SW480 (cell line): ENCODE measurements around the gene MAPK12.

Source experiments
- DNase-seq: peaks from one replicate; pipeline ENCODE4 v3.0.0-alpha.2; 2016; ENCODE audit warnings: low spot score

The MAPK12 gene

DNA sequence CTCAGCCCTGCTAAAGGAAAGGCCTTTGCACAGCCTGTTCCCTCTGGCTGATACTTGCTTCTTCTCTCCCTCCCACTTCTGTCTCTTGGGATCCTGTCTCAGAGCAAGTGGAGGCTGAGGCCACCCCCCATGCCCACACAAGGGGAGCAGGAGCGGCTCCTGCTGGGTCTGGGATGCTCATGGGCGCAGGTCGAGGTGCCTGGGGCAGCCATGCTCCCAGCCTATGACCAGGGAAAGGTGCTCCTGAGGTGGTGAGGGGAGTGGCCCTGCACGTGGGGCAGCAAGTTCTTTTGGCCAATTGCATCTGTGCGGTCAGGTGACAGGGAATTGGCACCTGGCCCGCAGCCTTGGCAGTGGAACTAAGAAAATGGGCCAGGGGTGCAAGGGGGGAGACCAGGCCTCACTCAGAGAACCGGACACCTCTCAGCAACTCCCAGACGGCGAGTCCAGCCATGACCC, 7.2 kb upstream of the MAPK12 start:
- DNase-seq = no peak

DNA sequence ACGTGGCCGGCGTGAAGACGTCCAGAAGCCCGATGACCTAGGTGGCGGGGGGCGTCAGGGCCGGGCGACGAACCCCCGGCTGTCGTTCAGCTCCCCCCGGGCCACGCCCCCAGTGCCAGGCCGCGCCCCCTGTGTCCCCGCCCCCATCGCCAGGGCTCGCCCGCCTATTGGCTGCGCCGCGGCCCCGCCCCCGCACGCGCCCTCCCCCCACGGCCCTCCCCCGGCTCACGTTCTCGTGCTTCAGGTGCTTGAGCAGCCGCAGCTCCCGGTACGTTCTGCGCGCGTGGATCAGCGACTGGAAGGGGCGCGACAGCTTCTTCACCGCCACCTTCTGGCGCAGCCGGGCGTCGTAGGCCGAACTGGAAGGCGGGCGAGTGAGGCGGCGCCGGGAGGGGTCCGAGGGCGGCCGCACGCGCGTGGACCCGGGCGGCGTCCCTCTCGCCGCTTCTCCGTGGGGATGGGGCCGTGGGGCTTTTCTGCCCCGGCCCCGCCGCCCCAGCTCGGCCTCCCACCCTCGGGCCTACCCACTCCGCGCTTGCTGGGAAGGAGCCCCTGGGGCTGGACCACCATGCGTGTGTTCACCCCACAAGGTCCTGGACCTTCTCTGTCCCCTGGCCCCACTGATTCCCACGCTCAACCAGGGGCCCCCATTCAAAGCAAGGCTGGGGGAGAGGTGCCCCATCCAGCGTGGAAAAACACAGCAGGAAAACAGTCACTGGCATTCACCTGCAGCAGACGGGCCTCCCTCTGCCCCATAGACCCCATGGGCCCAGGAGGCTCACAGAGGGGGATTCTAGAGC, 6.3 kb upstream of the MAPK12 start:
- no peak for DNase-seq

DNA sequence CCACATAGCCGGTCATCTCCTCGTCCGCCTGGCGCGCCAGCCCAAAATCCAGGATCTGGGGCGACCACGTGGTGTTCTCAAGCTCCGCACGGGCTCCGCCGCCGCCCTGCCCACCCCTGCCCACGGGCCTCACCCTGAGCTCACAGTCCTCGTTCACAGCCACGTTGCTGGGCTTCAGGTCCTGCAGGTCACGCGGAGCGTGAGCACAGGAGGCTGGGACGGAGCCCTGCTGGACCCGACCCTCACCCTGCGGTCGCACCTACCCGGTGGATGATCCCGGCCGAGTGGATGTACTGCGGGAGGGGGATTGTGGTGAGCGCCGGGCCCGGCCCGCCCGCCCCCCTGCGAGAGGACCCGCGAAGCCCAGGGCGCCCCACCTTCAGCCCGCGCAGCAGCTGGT, 5.5 kb upstream of the MAPK12 start:
- DNase-seq = no peak

DNA sequence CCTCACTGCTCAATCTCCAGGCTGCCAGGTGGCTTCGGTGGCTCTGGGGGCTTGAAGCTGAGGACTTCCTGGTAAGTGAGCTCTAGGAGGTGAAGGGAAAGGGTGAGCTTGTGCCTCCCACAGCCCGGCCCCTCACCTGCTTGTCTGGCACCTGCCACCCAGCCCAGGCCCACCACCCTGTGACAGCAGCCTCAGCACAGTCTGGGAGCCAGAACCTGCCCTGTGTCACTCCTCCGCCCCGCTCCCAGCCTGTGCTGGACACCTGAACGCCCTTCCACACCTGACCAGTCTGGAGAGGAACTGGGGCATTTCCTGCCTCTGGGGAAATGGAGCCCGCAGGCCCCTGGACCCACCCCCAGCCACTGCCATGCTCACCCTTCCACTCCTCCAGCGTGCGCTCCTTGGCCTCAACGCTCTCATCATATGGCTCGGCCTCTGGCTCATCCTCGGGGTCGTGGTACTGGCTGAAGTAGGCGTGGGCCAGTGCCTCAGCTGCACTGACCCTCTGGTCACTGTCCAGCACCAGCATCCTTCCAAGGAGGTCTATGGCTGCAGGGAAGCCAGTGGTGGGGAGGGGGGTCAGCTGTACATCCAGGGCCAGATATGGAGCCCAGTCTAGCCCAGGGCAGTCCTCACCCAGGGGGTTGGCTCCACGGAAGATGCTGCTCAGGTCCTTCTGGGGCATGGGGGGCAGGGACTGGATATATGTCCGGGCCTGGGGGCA, 3.6 kb upstream of the MAPK12 start:
- DNase-seq = no peak

DNA sequence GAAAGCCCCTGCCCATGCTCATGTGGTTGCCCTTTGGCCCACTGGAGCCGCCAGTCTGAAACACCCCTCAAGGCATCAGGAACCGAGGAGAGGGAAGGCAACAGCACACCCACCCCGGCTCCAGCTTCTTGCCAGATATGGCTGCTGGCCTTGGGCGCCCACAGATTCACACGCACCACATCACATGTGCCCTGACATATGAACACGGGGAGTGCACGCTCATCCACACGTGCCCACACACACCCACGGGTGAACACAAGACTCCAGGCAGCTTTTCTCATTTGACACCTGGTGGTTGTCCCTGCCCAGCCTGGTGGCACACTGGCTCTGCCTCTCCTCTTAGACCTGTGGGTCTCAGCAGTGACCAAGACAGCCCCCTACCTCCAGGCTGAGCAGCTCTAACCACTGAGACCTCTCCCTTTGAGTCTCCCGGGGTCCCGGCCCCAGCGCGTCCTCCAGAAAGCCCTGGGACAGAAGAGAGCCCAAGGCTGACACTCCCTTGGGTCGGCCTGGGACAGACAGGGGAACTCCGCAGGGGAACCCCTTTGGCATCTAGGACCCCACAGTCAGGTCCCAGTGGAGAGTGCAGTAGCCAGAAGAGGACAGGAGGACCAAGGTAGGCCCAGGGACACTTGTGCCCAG, 2.7 kb upstream of the MAPK12 start:
- no peak for DNase-seq

DNA sequence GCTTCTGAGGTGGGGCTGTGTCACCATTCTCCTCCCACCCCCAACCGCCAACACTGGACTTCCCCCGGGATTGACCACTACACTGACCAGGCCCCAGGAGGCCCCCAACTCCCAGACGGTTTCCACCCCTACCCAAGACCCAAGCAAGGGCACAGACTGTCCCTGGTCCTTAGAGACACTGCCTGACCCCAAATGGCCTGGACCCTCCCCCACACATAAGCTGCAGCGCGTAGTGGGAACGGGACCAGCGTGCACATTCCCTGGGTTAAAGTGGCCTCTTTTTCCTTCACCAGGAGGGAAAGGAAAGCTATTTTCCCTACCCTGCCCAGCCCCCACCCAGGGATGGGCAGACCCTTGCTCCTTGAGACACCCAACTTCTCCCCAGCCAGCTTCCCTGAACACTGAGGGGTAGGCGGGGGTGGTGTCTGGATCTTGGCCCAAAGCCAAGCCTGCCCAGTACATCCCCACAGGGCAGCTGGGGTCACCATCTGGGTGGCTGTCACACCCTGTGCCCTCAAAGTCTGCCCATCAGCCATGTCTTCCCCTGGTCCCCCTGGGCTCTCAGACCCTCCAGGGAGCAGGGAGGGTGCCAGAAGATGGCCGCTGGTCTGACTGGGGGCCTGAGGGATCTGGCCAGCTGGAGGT, 1.6 kb upstream of the MAPK12 start:
- DNase-seq = no peak

DNA sequence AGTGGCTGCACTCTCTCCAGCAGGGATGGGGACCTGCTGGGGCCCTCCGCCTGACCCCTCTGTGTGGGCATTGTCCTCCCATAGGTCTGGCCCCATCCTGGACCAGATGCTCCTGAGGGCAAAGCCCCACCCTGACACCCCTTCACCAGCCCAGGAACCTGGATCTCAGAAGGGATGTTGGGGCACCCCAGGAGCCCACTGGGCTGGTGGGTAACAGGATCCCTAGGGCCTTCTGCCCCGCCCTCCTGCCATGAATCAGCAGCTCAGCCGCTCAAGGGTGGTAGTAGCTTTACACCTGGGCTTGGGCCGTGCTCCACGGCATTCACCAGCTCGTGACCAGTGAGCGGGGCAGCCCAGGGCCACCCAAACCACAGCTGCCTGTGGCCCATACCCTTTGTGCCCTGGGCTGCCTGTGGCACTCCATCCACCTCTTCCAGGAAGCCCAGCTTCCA, 1.0 kb upstream of the MAPK12 start:
- DNase-seq = peak; percentile 70

DNA sequence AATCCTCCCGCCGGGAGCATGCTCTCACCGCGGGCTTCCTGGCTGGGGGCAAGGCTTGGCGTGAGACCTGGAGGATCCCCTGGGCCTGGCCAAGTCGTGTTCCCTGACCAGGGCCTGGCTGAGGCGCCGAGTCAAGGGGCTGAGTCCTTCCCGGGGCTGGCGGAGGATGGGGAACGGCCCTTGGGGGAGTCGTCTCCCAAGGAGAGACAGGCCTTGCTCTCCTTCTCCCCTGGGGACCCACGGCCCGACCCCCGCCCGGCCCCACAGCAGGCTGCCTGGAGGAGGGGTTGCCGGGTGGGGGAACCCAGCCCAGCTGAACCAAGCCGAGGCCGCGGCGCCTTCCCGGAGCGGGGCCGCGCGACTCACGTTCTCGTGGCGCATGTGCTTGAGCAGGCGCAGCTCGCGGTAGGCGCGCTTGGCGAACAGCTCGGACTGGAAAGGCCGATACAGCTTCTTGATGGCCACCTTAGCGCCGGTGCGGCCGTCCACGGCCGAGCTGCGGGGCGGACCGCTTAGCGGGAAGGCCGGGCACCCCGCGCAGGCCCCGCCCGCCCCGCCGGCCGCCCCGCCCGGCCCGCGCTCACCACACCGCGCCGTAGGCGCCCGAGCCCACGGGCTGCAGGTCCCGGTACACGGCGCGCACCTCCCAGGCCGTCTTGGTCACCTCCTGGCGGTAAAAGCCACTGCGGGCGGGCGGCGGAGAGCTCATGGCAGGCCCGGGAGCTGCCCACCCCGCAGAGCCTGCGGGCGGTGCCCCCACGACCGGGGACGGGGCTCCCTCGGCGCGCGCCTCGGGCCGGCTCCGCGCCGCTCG, 475 bp downstream of the MAPK12 start:
- no peak for DNase-seq

DNA sequence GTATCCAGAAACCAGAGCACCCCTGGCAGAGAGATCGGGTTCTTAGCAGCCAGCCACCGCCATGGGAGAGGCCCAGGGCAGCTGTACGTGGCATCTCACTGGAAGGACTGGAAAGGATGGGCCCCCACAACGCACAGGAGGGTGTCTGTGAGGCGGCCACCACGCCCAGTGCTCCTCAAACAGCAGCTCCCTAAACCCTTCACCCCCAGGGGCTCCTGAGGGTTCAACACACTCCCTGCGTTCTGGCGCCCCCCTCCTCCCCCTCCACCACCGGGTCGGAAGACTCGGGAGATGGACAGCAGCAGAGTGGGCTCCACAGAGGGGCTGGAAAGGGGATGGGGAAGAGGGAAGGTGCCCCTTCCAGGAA, 1.1 kb downstream of the MAPK12 start:
- no peak for DNase-seq

DNA sequence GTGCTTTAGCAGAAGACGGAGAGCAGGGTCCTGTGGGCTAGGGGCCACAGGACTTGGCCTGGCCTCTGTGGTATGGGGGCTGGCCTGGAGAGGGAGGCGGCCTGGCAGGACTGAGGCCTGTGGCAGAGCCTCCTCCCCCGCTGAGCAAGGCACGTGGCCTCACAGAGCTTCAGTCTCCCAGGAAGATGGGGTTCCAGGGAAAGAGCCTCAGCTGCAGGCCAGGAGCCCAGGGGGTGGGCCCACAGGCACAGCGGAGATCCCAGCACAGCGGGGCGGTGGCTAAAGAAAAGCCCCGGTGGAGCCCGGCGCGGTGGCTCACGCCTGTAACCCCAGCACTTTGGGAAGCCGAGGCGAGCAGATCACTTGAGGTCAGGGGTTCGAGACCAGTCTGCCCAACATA, 2.2 kb downstream of the MAPK12 start:
- no peak for DNase-seq

DNA sequence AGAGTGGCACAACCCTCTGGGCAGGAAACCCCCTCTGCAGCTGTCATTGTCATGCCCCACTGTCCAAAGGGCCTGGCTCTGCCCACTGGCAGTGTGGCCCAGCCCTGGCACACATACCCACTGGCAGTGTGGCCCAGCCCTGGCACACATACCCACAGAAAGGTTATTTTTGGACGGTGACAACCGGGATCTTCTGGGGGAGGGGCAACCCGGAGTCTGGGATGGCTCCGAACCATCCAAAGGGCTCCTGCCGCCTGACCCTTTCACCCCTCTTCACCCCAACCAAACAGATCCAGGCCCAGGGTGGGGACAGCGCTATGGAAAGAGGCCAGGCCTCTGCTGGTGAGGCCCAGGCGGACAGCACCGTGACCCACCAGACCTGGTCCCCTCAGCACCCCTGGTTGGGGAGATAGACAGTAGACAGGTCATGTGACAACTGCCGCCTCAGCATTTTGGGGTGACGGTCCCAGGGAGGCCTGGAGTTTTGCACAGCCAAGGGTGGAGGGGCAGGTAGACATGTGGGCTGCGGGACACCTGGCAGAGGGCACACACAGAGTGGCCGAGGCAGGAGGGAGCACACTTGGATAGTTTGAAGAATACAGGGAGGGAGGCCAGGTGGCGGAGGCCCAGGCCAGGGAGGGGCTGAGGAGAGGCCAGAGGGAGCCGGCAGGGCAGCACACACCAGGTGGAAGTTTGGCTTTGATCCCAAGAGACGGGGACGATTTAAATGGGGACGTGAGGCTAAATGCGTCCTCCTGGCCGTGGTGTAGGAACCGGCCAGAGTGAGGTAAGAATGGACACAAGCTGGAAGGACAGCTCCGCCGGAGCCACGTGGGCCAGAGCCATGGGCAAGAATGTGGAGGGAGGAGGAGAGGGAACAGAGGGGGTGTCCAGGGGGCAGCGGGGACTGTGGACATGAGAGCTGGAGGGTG, 2.9 kb downstream of the MAPK12 start:
- no peak for DNase-seq

DNA sequence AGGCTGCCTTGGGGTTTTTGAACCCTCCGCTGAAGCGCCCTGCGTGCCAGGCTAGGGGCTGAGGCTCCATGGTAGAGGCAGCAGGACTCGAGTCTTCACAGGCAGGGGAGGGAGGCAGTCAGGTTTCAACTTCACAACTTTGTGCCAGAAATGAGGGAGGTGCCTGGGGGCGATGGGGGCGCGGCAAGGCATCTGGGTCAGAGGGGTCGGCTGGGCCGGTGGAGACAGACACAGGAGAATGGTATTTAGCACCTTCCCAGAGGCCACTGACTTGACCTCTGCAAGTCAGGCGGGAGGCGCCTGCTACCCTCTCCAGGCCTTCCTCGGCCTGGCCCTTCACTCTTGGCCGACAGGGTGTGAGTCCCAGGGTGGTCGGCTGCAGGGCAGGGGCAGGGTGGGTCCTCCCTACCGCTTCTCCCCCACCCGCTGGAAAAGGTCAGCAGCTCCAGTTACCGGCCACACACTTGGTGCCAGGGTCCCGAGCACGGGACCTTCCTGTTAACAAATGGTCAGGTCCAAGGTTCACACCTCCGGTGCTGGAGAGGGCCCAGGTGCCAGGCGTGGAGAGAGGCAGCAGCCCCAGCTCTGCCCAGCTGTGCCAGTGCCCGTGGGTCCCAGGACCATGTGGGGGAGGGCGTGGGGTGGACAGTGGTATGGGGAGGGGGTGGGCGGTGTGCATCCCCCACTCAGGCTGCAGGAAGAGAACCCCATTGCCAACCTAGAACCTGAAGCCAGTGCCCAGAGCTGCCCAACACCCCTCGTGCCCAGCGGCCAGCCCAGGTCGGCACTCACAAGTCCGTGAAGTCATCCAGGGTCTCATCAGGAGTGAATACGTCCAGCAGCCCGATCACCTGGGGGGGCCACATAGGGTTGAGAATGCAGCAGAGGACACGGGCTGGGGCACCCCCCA, 3.8 kb downstream of the MAPK12 start:
- DNase-seq = no peak

DNA sequence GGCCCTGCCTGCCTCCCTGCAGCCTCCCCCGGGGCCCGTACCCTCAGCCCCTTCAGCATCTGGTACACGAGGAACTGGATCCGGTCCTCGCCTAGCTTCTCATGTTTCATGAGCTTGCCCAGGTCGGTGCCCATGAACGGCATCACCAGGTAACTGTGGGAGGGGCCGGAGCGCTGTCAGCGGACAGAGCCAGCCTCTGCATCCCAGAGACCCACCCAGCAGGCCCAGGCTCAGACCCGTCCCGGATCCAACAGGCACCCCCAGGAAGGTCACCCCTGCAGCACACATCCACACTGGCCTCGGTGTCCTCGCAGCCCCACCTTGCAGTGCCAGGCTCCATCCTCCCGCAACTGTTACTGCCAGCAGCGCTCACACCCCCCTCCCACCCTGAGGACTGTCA, 4.4 kb downstream of the MAPK12 start:
- DNase-seq = no peak

DNA sequence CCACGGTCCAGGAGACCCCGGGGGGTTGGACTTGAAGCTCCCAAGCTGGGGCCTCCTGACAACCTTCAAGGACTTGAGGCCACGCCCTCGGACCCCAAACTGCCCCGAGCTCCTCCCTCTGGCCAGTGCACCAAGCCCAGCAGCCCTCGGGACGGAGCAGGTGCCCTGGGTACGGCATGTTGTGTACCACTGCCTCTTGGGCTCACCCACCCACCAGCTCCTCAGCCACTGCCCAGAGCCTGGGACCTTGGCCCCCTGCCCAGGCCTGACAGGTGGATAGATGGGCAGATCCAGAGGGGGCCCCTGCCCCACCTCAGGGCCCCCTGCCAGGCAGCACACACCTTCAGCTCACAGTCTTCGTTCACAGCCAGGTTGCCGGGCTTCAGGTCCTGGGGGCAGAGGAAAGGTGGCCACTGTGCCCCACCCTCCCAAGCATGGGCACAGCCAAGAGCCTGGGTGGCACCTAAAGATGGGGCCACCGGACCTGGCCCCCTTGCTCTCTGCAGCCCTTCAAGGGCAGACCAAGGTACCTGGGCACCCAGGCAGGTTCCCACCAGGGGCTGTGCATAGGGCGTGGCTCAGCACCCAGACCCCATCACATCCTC, 5.1 kb downstream of the MAPK12 start:
- DNase-seq = no peak

DNA sequence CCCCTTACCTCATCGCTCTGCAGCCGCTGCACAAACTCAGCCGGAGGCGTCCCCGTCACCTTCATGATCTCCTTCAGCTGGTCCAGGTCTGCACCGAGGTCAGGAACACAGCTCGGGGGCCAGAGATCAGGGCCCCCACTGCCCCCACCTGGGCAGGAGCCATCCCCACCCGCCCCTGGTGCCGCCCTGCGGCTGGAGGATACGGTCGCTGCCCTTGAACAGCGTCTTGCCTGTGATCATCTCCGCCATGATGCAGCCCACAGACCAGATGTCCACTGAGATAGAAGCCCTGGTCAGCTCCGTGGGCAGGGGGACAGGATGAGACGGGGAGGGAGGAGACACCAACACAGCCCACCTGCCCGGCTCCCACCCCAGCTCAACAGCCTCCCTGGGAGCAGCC, 5.9 kb downstream of the MAPK12 start:
- no peak for DNase-seq

DNA sequence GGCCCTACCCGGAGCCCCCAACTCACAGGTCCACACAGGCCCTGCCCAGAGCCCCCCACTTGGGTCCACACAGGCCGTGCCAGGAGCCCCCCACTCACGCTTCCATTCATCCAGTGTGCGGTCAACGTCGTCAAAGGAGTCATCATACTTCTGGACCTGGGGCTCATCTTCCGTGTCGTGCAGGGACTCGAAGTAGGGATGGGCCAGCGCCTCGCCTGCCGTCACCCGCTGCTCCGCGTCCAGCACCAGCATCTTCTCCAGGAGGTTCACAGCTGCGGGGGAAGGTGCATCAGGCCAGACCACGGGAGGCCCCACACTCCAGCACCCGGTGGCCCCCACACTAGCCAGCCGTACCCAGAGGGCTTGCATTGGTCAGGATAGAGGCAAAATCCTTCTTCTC, 6.4 kb downstream of the MAPK12 start:
- DNase-seq = no peak

DNA sequence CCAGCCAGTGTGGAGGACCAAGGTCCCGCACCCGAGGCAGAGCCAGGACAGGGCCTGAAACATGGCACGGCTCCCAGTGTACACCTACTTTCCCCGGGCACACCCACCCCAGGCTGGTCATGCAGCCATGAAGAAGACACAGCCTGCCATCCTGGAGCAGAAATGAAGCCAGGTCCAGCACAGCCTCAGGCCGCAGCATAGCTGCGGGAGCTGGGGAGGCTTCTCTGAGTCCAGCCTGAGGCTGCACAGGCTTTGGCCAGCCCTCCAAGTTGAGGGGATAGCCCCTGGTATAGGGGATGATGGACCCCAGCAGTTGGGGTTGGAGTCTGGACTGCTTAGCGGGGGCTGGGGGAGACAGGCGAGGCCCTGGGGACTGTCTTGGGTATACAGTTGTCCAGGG, 7.5 kb downstream of the MAPK12 start:
- DNase-seq = no peak

DNA sequence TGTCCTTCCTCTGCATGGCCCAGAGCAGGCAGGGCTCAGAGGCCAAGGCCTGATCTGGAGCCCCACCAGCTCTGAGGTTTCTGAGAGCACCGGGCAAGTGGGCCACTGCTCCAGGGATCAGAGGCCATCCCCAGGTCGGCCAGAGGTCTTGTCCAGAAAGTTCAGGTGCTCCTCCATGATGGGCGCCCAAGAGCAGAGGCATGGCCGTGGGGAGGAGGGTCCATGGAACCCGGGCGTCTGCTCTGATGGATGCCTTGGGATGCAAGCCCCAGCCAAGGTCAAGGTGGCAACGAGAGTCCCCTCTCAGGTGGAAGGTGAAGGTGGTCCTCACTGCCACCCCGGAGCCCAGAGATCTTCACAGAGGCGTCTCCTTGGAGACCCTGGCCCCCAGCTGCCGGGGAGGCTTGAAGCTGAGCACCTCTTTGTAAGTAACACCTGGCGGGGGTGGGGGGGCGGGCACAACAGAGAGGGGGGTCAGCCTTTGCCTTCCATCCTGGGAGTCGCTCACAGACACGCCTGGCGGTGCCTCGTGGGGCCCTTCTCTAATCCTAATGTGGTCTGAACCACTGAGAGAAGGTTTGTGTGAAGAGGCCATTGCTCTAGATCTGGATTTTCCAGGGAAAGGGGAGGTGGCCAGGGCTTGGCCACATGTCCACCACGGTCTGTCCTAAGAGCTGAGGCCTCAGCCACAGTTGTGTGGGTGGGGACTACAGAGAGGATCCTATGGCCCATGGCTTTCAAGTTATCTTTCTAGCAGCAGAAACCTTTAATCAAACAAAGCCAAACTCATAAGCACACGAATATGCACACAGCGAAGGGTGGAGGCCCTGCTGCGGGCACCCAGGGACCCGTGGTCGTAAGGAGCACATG, 8.2 kb downstream of the MAPK12 start:
- no peak for DNase-seq
